ENCODE data around the gene WASHC2C. TPM values are rescaled to one million over a fixed set of nuclear protein-coding genes. Genes with fewer than 3 reads are reported as not detected.
"Not testable (repeated sequence)": the region's sequence is repeated elsewhere in the genome, so short reads cannot be mapped to it uniquely, and the experiment has no call there.

The WASHC2C gene
- total RNA-seq, 1 experiment from 2014 or later: 73.6 TPM

GRCh38 chr10:45819552-45819951, 92.5 kb downstream of the WASHC2C start:
- intact Hi-C loops (cut with micrococcal nuclease; ENCODE audit: unreplicated experiment): no loop called here

GRCh38 chr10:45820107-45820830, 93.2 kb downstream of the WASHC2C start:
- H3K27ac ChIP-seq (ENCODE audit: low read length); ATAC-seq; BruUV-seq (replicated peaks); DNase-seq (ENCODE audit: low read depth, low spot score); H3K4me3 ChIP-seq (ENCODE audit: low read depth in 2 of 2, low read length in 2 of 2); POLR2A ChIA-PET; H3K27me3 ChIP-seq (ENCODE audit: control insufficient read depth, insufficient read depth, low read length); H3K36me3 ChIP-seq (ENCODE audit: control insufficient read depth, insufficient read depth, low read length); H3K9me3 ChIP-seq (ENCODE audit: control insufficient read depth, insufficient read depth, low read depth, low read length); in situ Hi-C loops (cut with HindIII; ENCODE audit: low pct_unique_long_range_greater_than_20kb, low sequenced_read_pairs); CTCF ChIA-PET; H3K4me1 ChIP-seq (ENCODE audit: control insufficient read depth, insufficient read depth, low read length); intact Hi-C loops (cut with micrococcal nuclease; ENCODE audit: unreplicated experiment): not testable (repeated sequence)

More at GRCh38 chr10:45819552-45819951, 92.5 kb downstream of the WASHC2C start:
- CTCF ChIA-PET: no interaction called here
- BruUV-seq (replicated peaks): no TSS peak
- ATAC-seq (no peak), DNase-seq (ENCODE audit: low read depth, low spot score) (no peak)
- Histone ChIP-seq H3K4me1 (ENCODE audit: control insufficient read depth, insufficient read depth, low read length) (no peaks in the 10 kb centered on the region), H3K27ac (ENCODE audit: low read length) (no peak overlapping the region), H3K36me3 (ENCODE audit: control insufficient read depth, insufficient read depth, low read length) (no peaks in the 10 kb centered on the region), H3K9me3 (ENCODE audit: control insufficient read depth, insufficient read depth, low read depth, low read length) (no peaks in the 10 kb centered on the region), H3K27me3 (ENCODE audit: control insufficient read depth, insufficient read depth, low read length) (no peaks in the 10 kb centered on the region), H3K4me3 (ENCODE audit: low read depth in 2 of 2, low read length in 2 of 2) (no peak overlapping the region)
- POLR2A ChIA-PET: no interaction called here
- in situ Hi-C loops (cut with HindIII; ENCODE audit: low pct_unique_long_range_greater_than_20kb, low sequenced_read_pairs): no loop called here
- TF ChIP-seq SIN3A (IDR thresholded peaks at IDR 0.05; ENCODE audit: borderline replicate concordance, insufficient read depth, low read depth, low read length) (no peak), POLR2AphosphoS5 (IDR thresholded peaks at IDR 0.05; ENCODE audit: low read depth, low read length) (no peak), TCF7L2 (IDR thresholded peaks at IDR 0.05; ENCODE audit: low read depth, low read length) (no peak), CTCF (IDR thresholded peaks at IDR 0.05) (no peak)
- TF ChIP-seq, protein P1, sequence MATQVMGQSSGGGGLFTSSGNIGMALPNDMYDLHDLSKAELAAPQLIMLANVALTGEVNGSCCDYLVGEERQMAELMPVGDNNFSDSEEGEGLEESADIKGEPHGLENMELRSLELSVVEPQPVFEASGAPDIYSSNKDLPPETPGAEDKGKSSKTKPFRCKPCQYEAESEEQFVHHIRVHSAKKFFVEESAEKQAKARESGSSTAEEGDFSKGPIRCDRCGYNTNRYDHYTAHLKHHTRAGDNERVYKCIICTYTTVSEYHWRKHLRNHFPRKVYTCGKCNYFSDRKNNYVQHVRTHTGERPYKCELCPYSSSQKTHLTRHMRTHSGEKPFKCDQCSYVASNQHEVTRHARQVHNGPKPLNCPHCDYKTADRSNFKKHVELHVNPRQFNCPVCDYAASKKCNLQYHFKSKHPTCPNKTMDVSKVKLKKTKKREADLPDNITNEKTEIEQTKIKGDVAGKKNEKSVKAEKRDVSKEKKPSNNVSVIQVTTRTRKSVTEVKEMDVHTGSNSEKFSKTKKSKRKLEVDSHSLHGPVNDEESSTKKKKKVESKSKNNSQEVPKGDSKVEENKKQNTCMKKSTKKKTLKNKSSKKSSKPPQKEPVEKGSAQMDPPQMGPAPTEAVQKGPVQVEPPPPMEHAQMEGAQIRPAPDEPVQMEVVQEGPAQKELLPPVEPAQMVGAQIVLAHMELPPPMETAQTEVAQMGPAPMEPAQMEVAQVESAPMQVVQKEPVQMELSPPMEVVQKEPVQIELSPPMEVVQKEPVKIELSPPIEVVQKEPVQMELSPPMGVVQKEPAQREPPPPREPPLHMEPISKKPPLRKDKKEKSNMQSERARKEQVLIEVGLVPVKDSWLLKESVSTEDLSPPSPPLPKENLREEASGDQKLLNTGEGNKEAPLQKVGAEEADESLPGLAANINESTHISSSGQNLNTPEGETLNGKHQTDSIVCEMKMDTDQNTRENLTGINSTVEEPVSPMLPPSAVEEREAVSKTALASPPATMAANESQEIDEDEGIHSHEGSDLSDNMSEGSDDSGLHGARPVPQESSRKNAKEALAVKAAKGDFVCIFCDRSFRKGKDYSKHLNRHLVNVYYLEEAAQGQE (IDR thresholded peaks at IDR 0.05; ENCODE audit: insufficient read depth in 1 of 2, low read depth in 2 of 2, low read length in 1 of 2): no peak

GRCh38 chr10:45822918-45823317, 95.9 kb downstream of the WASHC2C start:
- DNase-seq (ENCODE audit: low read depth, low spot score); H3K27me3 ChIP-seq (ENCODE audit: control insufficient read depth, insufficient read depth, low read length); CTCF ChIA-PET; H3K9me3 ChIP-seq (ENCODE audit: control insufficient read depth, insufficient read depth, low read depth, low read length); BruUV-seq (replicated peaks); H3K27ac ChIP-seq (ENCODE audit: low read length); H3K4me3 ChIP-seq (ENCODE audit: low read depth in 2 of 2, low read length in 2 of 2); H3K4me1 ChIP-seq (ENCODE audit: control insufficient read depth, insufficient read depth, low read length); ATAC-seq; H3K36me3 ChIP-seq (ENCODE audit: control insufficient read depth, insufficient read depth, low read length); in situ Hi-C loops (cut with HindIII; ENCODE audit: low pct_unique_long_range_greater_than_20kb, low sequenced_read_pairs); intact Hi-C loops (cut with micrococcal nuclease; ENCODE audit: unreplicated experiment); POLR2A ChIA-PET: not testable (repeated sequence)

Other genes starting within 250 kb of the WASHC2C start
- 23.6 TPM for gene ZFAND4, start 54.5 kb upstream of the WASHC2C start, total RNA-seq (2021; ENCODE audit: unreplicated experiment)
- 18.1 TPM for gene AGAP4, start 120.2 kb downstream of the WASHC2C start, total RNA-seq (2021; ENCODE audit: unreplicated experiment)
- 103 TPM for gene TIMM23, start 245.2 kb downstream of the WASHC2C start, total RNA-seq (2021; ENCODE audit: unreplicated experiment)